GM21390 (cell line): ENCODE results near the gene TRMU.

Source experiments
- ATAC-seq: cut with Tn5 transposase; IDR thresholded peaks from one replicate; pipeline ENCODE4 v1.9.1; 2021; ENCODE audit not compliant: unreplicated experiment

Gene TRMU

GRCh38 chr22:46406791-46407190 is 71.3 kb downstream of the TRMU start:
- no peak for ATAC-seq
